ENCODE results near the gene CCDC182. TPM values are rescaled to one million over a fixed set of nuclear protein-coding genes. Genes with fewer than 3 reads are reported as not detected.
A peak's percentile ranks its signal among the peaks of the same experiment; 100 is the strongest.

Gene CCDC182
- total RNA-seq, 1 donor from 2014 or later = not detected

GRCh38 chr17:57778306-57778705, 33.2 kb upstream of the CCDC182 start:
- Mint-ChIP-seq H3K27me3 (peaks cover 37% of the 10 kb centered on the region), H3K4me1 (ENCODE audit: unreplicated experiment) (peaks cover 6% of the 10 kb centered on the region), H3K4me3 (no peak overlapping the region), H3K27ac (no peak overlapping the region), H3K36me3 (no peaks in the 10 kb centered on the region), H3K9me3 (no peaks in the 10 kb centered on the region)
- no peak for DNase-seq (ENCODE audit: extremely low spot score, unreplicated experiment)
- no peak for TF ChIP-seq CTCF (conservative IDR thresholded peaks at IDR 0.05)

GRCh38 chr17:57776366-57776765, 31.3 kb upstream of the CCDC182 start:
- TF ChIP-seq CTCF (conservative IDR thresholded peaks at IDR 0.05) = no peak
- Mint-ChIP-seq H3K27me3 (peaks cover 47% of the 10 kb centered on the region), H3K4me3 (no peak overlapping the region), H3K9me3 (no peaks in the 10 kb centered on the region), H3K27ac (no peak overlapping the region), H3K4me1 (ENCODE audit: unreplicated experiment) (peaks cover under 1% of the 10 kb centered on the region), H3K36me3 (no peaks in the 10 kb centered on the region)
- DNase-seq (ENCODE audit: extremely low spot score, unreplicated experiment) = no peak

GRCh38 chr17:57774872-57775271, 29.8 kb upstream of the CCDC182 start:
- H3K36me3 Mint-ChIP-seq = no peaks in the 10 kb centered on the region
- no peak for DNase-seq (ENCODE audit: extremely low spot score, unreplicated experiment)
- no peak for TF ChIP-seq CTCF (conservative IDR thresholded peaks at IDR 0.05)
- no peak overlapping the region for H3K4me3 Mint-ChIP-seq
- no peak overlapping the region for H3K27ac Mint-ChIP-seq
- H3K27me3 Mint-ChIP-seq = peaks cover 53% of the 10 kb centered on the region
- H3K9me3 Mint-ChIP-seq = no peaks in the 10 kb centered on the region
- H3K4me1 Mint-ChIP-seq (ENCODE audit: unreplicated experiment) = no peaks in the 10 kb centered on the region

GRCh38 chr17:57773557-57773956, 28.5 kb upstream of the CCDC182 start:
- Mint-ChIP-seq H3K27me3 (peaks cover 65% of the 10 kb centered on the region), H3K4me3 (no peak overlapping the region), H3K36me3 (no peaks in the 10 kb centered on the region), H3K9me3 (no peaks in the 10 kb centered on the region), H3K27ac (no peak overlapping the region), H3K4me1 (ENCODE audit: unreplicated experiment) (no peaks in the 10 kb centered on the region)
- DNase-seq (ENCODE audit: extremely low spot score, unreplicated experiment) = no peak
- no peak for TF ChIP-seq CTCF (conservative IDR thresholded peaks at IDR 0.05)

GRCh38 chr17:57772774-57773173, 27.7 kb upstream of the CCDC182 start:
- Mint-ChIP-seq H3K27ac (no peak overlapping the region), H3K36me3 (no peaks in the 10 kb centered on the region), H3K9me3 (no peaks in the 10 kb centered on the region), H3K4me1 (ENCODE audit: unreplicated experiment) (no peaks in the 10 kb centered on the region), H3K27me3 (peaks cover 68% of the 10 kb centered on the region), H3K4me3 (no peak overlapping the region)
- peak; percentile 21 for TF ChIP-seq CTCF (conservative IDR thresholded peaks at IDR 0.05)
- DNase-seq (ENCODE audit: extremely low spot score, unreplicated experiment) = no peak

GRCh38 chr17:57767561-57767960, 22.5 kb upstream of the CCDC182 start:
- TF ChIP-seq CTCF (conservative IDR thresholded peaks at IDR 0.05) = no peak
- Mint-ChIP-seq H3K27ac (no peak overlapping the region), H3K36me3 (no peaks in the 10 kb centered on the region), H3K4me1 (ENCODE audit: unreplicated experiment) (peaks cover 6% of the 10 kb centered on the region), H3K27me3 (peaks cover 57% of the 10 kb centered on the region), H3K4me3 (no peak overlapping the region), H3K9me3 (no peaks in the 10 kb centered on the region)
- DNase-seq (ENCODE audit: extremely low spot score, unreplicated experiment) = no peak

Data from type B pancreatic cell (in vitro differentiated cells).